ENCODE results near the gene ATXN1.

The ATXN1 gene

GRCh38 chr6:16760516-16761470, at the start of gene ATXN1:
Gene ATXN1 (minus strand): TSS chr6:16761460.
- no peaks in the 10 kb centered on the region for H3K9me3 Mint-ChIP-seq
- peak; percentile 45 to 55 for DNase-seq
- peak within 1 kb of the TSS; percentile 91 to 94 for H3K4me3 Mint-ChIP-seq
- no peak for ATAC-seq
- H3K27ac Mint-ChIP-seq = peak within 1 kb of the TSS; percentile 98 to 99
- no peaks in the 10 kb centered on the region for H3K27me3 Mint-ChIP-seq
- peaks cover 62% of the 10 kb centered on the region for H3K4me1 Mint-ChIP-seq

GRCh38 chr6:16810411-16810810, 49.2 kb upstream of the ATXN1 start:
- Mint-ChIP-seq H3K4me3 (no peak overlapping the region), H3K27me3 (peaks cover 7% of the 10 kb centered on the region), H3K27ac (no peak overlapping the region), H3K4me1 (peaks cover 4% of the 10 kb centered on the region), H3K9me3 (peaks cover 35 to 43% of the 10 kb centered on the region in 2 donors)
- no peak for ATAC-seq
- DNase-seq = no peak

GRCh38 chr6:16809753-16810358, 48.6 kb upstream of the ATXN1 start:
- Mint-ChIP-seq H3K4me3 (no peak overlapping the region), H3K4me1 (peaks cover 4% of the 10 kb centered on the region), H3K9me3 (peaks cover 35 to 43% of the 10 kb centered on the region in 2 donors), H3K27me3 (peaks cover 7% of the 10 kb centered on the region), H3K27ac (no peak overlapping the region)
- no peak for ATAC-seq
- no peak for DNase-seq

- Mint-ChIP-seq H3K4me1 (peaks cover 4% of the 10 kb centered on the region), H3K27me3 (peaks cover 7% of the 10 kb centered on the region), H3K4me3 (no peak overlapping the region), H3K9me3 (peaks cover 22 to 29% of the 10 kb centered on the region in 2 donors), H3K27ac (no peak overlapping the region)
- DNase-seq (no peak), ATAC-seq (no peak)
Observed at GRCh38 chr6:16807956-16808355, 46.7 kb upstream of the ATXN1 start.

- Mint-ChIP-seq H3K27me3 (peaks cover 7% of the 10 kb centered on the region), H3K27ac (no peak overlapping the region)
Observed at GRCh38 chr6:16806363-16806762, 45.1 kb upstream of the ATXN1 start.

GRCh38 chr6:16805243-16805950, 44.1 kb upstream of the ATXN1 start:
- peaks cover 19% of the 10 kb centered on the region for H3K4me1 Mint-ChIP-seq
- peaks cover 12 to 17% of the 10 kb centered on the region in 2 donors for H3K9me3 Mint-ChIP-seq
- peaks cover 7% of the 10 kb centered on the region for H3K27me3 Mint-ChIP-seq
- no peak overlapping the region for H3K27ac Mint-ChIP-seq
- DNase-seq = no peak
- no peak overlapping the region for H3K4me3 Mint-ChIP-seq
- no peak for ATAC-seq

More at GRCh38 chr6:16806363-16806762, 45.1 kb upstream of the ATXN1 start:
- no peak for DNase-seq
- H3K9me3 Mint-ChIP-seq = peaks cover 12 to 18% of the 10 kb centered on the region in 2 donors
- no peak for ATAC-seq
- H3K4me1 Mint-ChIP-seq = peaks cover 11% of the 10 kb centered on the region
- no peak overlapping the region for H3K4me3 Mint-ChIP-seq

- no peak overlapping the region for H3K4me3 Mint-ChIP-seq
- peaks cover 7 to 10% of the 10 kb centered on the region in 2 donors for H3K9me3 Mint-ChIP-seq
- ATAC-seq (no peak), DNase-seq (no peak)
- peaks cover 17% of the 10 kb centered on the region for H3K4me1 Mint-ChIP-seq
- no peak overlapping the region for H3K27ac Mint-ChIP-seq
- peaks cover 7% of the 10 kb centered on the region for H3K27me3 Mint-ChIP-seq
Observed at GRCh38 chr6:16804546-16805242, 43.4 kb upstream of the ATXN1 start.

GRCh38 chr6:16803294-16804200, 42.3 kb upstream of the ATXN1 start:
- peaks cover under 1% of the 10 kb centered on the region in 2 donors for H3K9me3 Mint-ChIP-seq
- DNase-seq = no peak
- H3K27ac Mint-ChIP-seq = no peak overlapping the region
- peaks cover 7% of the 10 kb centered on the region for H3K27me3 Mint-ChIP-seq
- peaks cover 17% of the 10 kb centered on the region for H3K4me1 Mint-ChIP-seq
- no peak for ATAC-seq
- H3K4me3 Mint-ChIP-seq = no peak overlapping the region

GRCh38 chr6:16802071-16802470, 40.8 kb upstream of the ATXN1 start:
- H3K4me3 Mint-ChIP-seq = no peak overlapping the region
- H3K27me3 Mint-ChIP-seq = peaks cover 4% of the 10 kb centered on the region
- H3K9me3 Mint-ChIP-seq = no peaks in the 10 kb centered on the region
- H3K27ac Mint-ChIP-seq = no peak overlapping the region
- no peak for DNase-seq
- ATAC-seq = no peak
- peaks cover 17% of the 10 kb centered on the region for H3K4me1 Mint-ChIP-seq

GRCh38 chr6:16800942-16801341, 39.7 kb upstream of the ATXN1 start:
- Mint-ChIP-seq H3K27ac (no peak overlapping the region), H3K27me3 (no peaks in the 10 kb centered on the region), H3K9me3 (no peaks in the 10 kb centered on the region)

GRCh38 chr6:16800341-16800740, 39.1 kb upstream of the ATXN1 start:
- H3K9me3 Mint-ChIP-seq = no peaks in the 10 kb centered on the region
- peaks cover 17% of the 10 kb centered on the region for H3K4me1 Mint-ChIP-seq
- no peak for DNase-seq
- ATAC-seq = no peak
- no peaks in the 10 kb centered on the region for H3K27me3 Mint-ChIP-seq
- no peak overlapping the region for H3K4me3 Mint-ChIP-seq
- H3K27ac Mint-ChIP-seq = no peak overlapping the region

More at GRCh38 chr6:16800942-16801341, 39.7 kb upstream of the ATXN1 start:
- Mint-ChIP-seq H3K4me3 (no peak overlapping the region), H3K4me1 (peaks cover 17% of the 10 kb centered on the region)
- DNase-seq = no peak
- ATAC-seq = peak; percentile 50

GRCh38 chr6:16799279-16800193, 38.3 kb upstream of the ATXN1 start:
- DNase-seq = no peak
- Mint-ChIP-seq H3K9me3 (no peaks in the 10 kb centered on the region), H3K4me3 (no peak overlapping the region), H3K27ac (no peak overlapping the region), H3K27me3 (no peaks in the 10 kb centered on the region), H3K4me1 (peaks cover 17% of the 10 kb centered on the region)
- no peak for ATAC-seq

- ATAC-seq = no peak
- Mint-ChIP-seq H3K27ac (no peak overlapping the region), H3K4me3 (no peak overlapping the region), H3K4me1 (peaks cover 5% of the 10 kb centered on the region), H3K9me3 (peaks cover 12 to 19% of the 10 kb centered on the region in 2 donors), H3K27me3 (peaks cover 10% of the 10 kb centered on the region)
- no peak for DNase-seq
Observed at GRCh38 chr6:16793828-16794412, 32.7 kb upstream of the ATXN1 start.

All from stimulated activated naive CD8-positive, alpha-beta T cell treated with anti-CD3 and anti-CD28 coated beads, Interleukin-15, amount 100 ng/mL, for 72 hours (primary cell).